CD4-positive, alpha-beta T cell (primary cell): ENCODE data around the gene LRRC14B. TPM values are rescaled to one million over a fixed set of nuclear protein-coding genes. Genes with fewer than 3 reads are reported as not detected.

Experiments used
- ATAC-seq: fragments of 200-7000 bp; cut with Tn5 transposase; one replicate; pipeline ENCODE4 v1.10.0; 2022; ENCODE audit warnings: mild to moderate bottlenecking; ENCODE audit not compliant: poor library complexity
- CTCF ChIA-PET: fragments of 350-600 bp; sonication (Branson Sonifier 250); formaldehyde crosslinking; loops from one replicate; lab custom pipeline; 2021; ENCODE audit warnings: antibody characterized with exemption, inconsistent platforms; lab: Charles Lee
- POLR2A ChIA-PET: fragments of 350-600 bp; sonication (Branson Sonifier 250); formaldehyde crosslinking; loops from one replicate; lab custom pipeline; 2021; ENCODE audit warnings: antibody characterized with exemption, inconsistent platforms; lab: Charles Lee
- DNase-seq, 14 experiments: peaks; one replicate each; pipeline ENCODE4 v3.0.0-alpha.2; 2013 to 2020; ENCODE audit warnings: mixed read lengths in 2 of 14
- H3K27ac ChIP-seq, 2 donors: one replicate each; pipeline versions ENCODE4 v1.5.1 to v1.7.0; 2013; ENCODE audit warnings: low read length in 2 of 2, low read depth in 1 of 2, mild to moderate bottlenecking in 1 of 2
- H3K27me3 ChIP-seq, 2 experiments: 1 replicate in 1 of 2; 2 replicates in 1 of 2; pipeline versions ENCODE4 v1.6.1 to v1.7.0; 2013; ENCODE audit warnings: low read length in 2 of 2, control low read depth in 1 of 2, mild to moderate bottlenecking in 1 of 2, moderate library complexity in 1 of 2; ENCODE audit not compliant: insufficient read depth in 2 of 2, control insufficient read depth in 1 of 2
- H3K36me3 ChIP-seq: one replicate; pipeline ENCODE4 v1.6.1; 2013; ENCODE audit warnings: low read length, control low read depth; ENCODE audit not compliant: insufficient read depth
- H3K4me1 ChIP-seq: one replicate; pipeline ENCODE4 v1.6.1; 2013; ENCODE audit warnings: low read length, control low read depth; ENCODE audit not compliant: insufficient read depth
- H3K4me3 ChIP-seq: one replicate; pipeline ENCODE4 v1.5.1; 2013; ENCODE audit warnings: mild to moderate bottlenecking, low read length, moderate library complexity
- H3K9me3 ChIP-seq, 2 experiments: 1 replicate in 1 of 2; 2 replicates in 1 of 2; pipeline versions ENCODE4 v1.6.1 to v1.7.0; 2013; ENCODE audit warnings: low read length in 2 of 2, mild to moderate bottlenecking in 2 of 2, control low read depth in 1 of 2, moderate library complexity in 1 of 2; ENCODE audit not compliant: control insufficient read depth in 1 of 2, insufficient read depth in 1 of 2
- H3K27ac Mint-ChIP-seq: one replicate; pipeline ENCODE4 v1.8.0; 2020; ENCODE audit warnings: mixed read lengths
- H3K27me3 Mint-ChIP-seq: one replicate; pipeline ENCODE4 v1.8.0; 2021; ENCODE audit warnings: mixed read lengths
- H3K36me3 Mint-ChIP-seq: one replicate; pipeline ENCODE4 v1.8.0; 2021; ENCODE audit warnings: low read depth, mixed read lengths
- H3K4me1 Mint-ChIP-seq: one replicate; pipeline ENCODE4 v1.8.0; 2021; ENCODE audit warnings: low read depth, mixed read lengths
- H3K4me3 Mint-ChIP-seq: one replicate; pipeline ENCODE4 v1.8.0; 2020; ENCODE audit warnings: mild to moderate bottlenecking, mixed read lengths
- H3K9me3 Mint-ChIP-seq: one replicate; pipeline ENCODE4 v1.8.0; 2020; ENCODE audit warnings: mixed read lengths
- CTCF ChIP-seq: fragments of 200-600 bp; IDR thresholded peaks from one replicate; pipeline ENCODE4 v1.8.0; 2022; ENCODE audit warnings: antibody characterized with exemption, mild to moderate bottlenecking
- intact Hi-C, 2 experiments: fragments of 100-400 bp; cut with DNase I in 1 of 2; cut with micrococcal nuclease in 1 of 2; formaldehyde crosslinking; loops; one replicate each; pipeline versions ENCODE4 v1.15.1 to v1.9.0; 2023 to 2025; cut with DNase I, micrococcal nuclease
- total RNA-seq, 174 experiments: library from RNA in 2 of 174; stranded (reverse) in 2 of 174; gene quantifications; one replicate each; pipeline ENCODE4 v1.2.3 and lab custom pipeline; 2021 to 2026

Gene LRRC14B
- total RNA-seq, 2 experiments from 2014 or later = 0.14 TPM; not detected in 1

- H3K4me1 ChIP-seq = no peaks in the 10 kb centered on the region
- TF ChIP-seq CTCF = no peak
- no peak for ATAC-seq
Observed at GRCh38 chr5:159448-160172, 31.7 kb upstream of the LRRC14B start.

GRCh38 chr5:160173-160510 lies 31.2 kb upstream of the LRRC14B start:
- intact Hi-C loops = no loop called here
- CTCF ChIA-PET = no interaction called here

More at GRCh38 chr5:159448-160172, 31.7 kb upstream of the LRRC14B start:
- Histone ChIP-seq H3K27me3 (peaks cover 4 to 12% of the 10 kb centered on the region in 2 experiments), H3K4me3 (no peak overlapping the region), H3K27ac (no peak overlapping the region), H3K36me3 (no peaks in the 10 kb centered on the region), H3K9me3 (peaks cover 0 to 9% of the 10 kb centered on the region in 2 experiments)
- intact Hi-C loops = no loop called here
- H3K36me3 Mint-ChIP-seq = no peaks in the 10 kb centered on the region
- H3K4me1 Mint-ChIP-seq = no peaks in the 10 kb centered on the region
- peak in 1 of 14 experiments; percentile 14 for DNase-seq
- ChIA-PET POLR2A (no interaction called here), CTCF (no interaction called here)
- H3K9me3 Mint-ChIP-seq = no peaks in the 10 kb centered on the region
- H3K27ac Mint-ChIP-seq = no peak overlapping the region
- H3K27me3 Mint-ChIP-seq = peaks cover 21% of the 10 kb centered on the region
- H3K4me3 Mint-ChIP-seq = no peak overlapping the region

DNA sequence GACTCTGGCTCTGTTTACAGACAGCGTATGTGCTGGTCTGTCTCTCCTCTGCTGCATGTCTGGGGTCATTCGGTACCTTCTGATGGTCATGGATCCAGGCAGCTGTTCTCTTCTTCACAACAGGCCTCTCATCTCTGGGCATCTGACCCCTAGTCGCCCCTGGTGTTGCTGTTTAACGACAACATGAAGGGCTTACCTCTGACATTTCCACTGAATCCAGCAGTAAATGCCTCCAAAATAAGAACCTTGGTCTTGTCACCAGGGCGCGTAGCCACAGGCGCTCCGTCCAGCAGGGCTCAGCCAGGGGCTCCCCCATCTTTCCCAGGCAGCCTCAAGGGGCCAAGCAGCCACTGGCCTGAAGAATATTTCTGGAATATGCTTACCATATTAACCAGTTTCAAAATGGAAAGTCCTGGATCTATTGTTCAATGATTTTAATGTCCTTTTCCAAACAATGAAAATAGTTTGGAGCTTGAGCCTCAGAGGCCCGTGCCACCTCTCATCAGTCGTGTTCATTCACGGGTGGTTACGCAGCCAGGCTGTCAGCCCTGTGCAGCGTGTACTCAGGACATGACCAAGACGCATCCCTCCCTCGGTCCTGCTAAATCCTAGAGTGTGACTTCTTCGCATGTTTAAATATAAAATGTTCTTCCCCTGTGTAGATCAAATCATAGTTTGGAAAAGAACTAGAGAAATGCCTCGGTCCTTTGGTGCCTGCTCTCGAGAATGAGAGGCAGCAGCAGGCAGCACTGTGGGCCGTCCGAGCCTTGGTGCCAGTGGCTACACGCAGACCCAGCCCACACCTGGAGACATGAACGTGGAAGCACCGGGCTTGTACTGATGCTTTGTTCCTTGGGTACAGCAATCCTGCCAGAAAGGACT lies 30.1 kb upstream of the LRRC14B start:
- Mint-ChIP-seq H3K36me3 (no peaks in the 10 kb centered on the region), H3K9me3 (no peaks in the 10 kb centered on the region), H3K4me3 (no peak overlapping the region), H3K27ac (no peak overlapping the region), H3K27me3 (peaks cover 21% of the 10 kb centered on the region), H3K4me1 (no peaks in the 10 kb centered on the region)
- H3K4me1 ChIP-seq = no peaks in the 10 kb centered on the region
- ATAC-seq (no peak), DNase-seq (peak in 1 of 14 experiments; percentile 10)
- ChIA-PET POLR2A (no interaction called here), CTCF (no interaction called here)
- peaks cover 4 to 12% of the 10 kb centered on the region in 2 experiments for H3K27me3 ChIP-seq
- peaks cover 0 to 12% of the 10 kb centered on the region in 2 experiments for H3K9me3 ChIP-seq
- no peaks in the 10 kb centered on the region for H3K36me3 ChIP-seq
- no peak overlapping the region for H3K27ac ChIP-seq
- intact Hi-C loops = no loop called here
- TF ChIP-seq CTCF = no peak
- H3K4me3 ChIP-seq = no peak overlapping the region

More at GRCh38 chr5:160173-160510, 31.2 kb upstream of the LRRC14B start:
- no peak for ATAC-seq
- Mint-ChIP-seq H3K9me3 (no peaks in the 10 kb centered on the region), H3K4me1 (no peaks in the 10 kb centered on the region), H3K4me3 (no peak overlapping the region), H3K27me3 (peaks cover 21% of the 10 kb centered on the region), H3K36me3 (no peaks in the 10 kb centered on the region), H3K27ac (no peak overlapping the region)
- Histone ChIP-seq H3K36me3 (no peaks in the 10 kb centered on the region), H3K27ac (no peak overlapping the region), H3K27me3 (peaks cover 4 to 12% of the 10 kb centered on the region in 2 experiments), H3K9me3 (peaks cover 0 to 12% of the 10 kb centered on the region in 2 experiments), H3K4me1 (no peaks in the 10 kb centered on the region), H3K4me3 (no peak overlapping the region)
- POLR2A ChIA-PET = no interaction called here
- TF ChIP-seq CTCF = no peak
- DNase-seq = no peak
